ENCODE results near the gene GFER. TPM values are rescaled to one million over a fixed set of nuclear protein-coding genes. Genes with fewer than 3 reads are reported as not detected.

GFER gene
- total and polyA plus RNA-seq, 7 experiments from 2014 or later: 14.0 to 30.8 (median 19.6) TPM

DNA sequence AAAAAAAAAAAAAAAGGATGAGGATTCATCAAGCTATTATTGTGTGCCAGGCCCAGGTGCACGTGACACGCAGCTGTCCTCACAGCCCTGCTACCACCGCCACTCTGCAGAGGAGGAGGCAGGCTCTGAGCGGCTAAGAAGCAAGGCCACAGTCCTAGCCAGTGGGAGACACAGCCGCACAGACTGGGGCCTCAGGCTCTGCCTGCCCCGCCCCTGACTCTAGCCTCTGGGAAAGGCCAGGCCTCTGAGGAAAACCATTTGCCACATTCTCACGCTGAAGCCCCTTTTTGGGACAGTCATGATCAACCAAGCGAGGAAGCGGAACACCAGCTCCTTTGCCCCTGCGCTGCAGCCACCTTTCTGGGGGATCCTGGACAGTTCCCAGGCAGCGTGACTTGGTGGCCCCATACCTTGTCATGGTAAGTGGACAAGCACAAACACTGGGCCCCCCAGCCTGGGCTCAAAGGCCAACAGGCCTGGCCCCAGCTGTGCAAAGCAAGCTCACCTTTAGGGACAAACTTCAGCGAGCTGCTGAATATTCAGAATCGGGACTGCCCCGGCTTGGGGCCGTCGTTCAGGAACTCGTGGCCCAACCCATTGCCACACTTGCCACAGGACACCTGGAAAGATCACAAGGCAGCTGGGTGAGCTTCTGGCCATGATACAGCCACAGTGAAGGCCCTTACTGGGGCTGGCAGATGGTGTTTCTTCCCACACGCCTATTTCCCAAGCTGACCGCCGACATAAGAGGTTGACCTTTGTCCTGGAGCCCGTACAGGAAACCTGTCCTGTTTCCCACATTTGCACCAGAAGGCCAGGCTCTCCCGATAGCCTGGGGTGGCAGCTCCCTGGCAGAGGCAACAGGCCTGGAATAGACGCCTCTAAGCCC, 43.5 kb upstream of the GFER start:
- peaks cover 0 to 5% (median 0%) of the 10 kb centered on the region in 5 donors for H3K36me3 Mint-ChIP-seq
- DNase-seq: no peak
- Histone ChIP-seq H3K27me3 (ENCODE audit: control insufficient read depth in 2 of 2, insufficient read depth in 2 of 2, low read length in 2 of 2) (no peaks in the 10 kb centered on the region), H3K9me3 (ENCODE audit: control insufficient read depth in 2 of 3, low read length in 3 of 3) (no peaks in the 10 kb centered on the region), H3K27ac (ENCODE audit: low read depth, low read length) (no peak overlapping the region), H3K4me3 (ENCODE audit: low read length) (no peak overlapping the region), H3K36me3 (ENCODE audit: control insufficient read depth in 2 of 3, insufficient read depth in 3 of 3, low read length in 3 of 3) (peaks cover 0 to 28% (median 4%) of the 10 kb centered on the region in 3 experiments), H3K4me1 (ENCODE audit: control insufficient read depth in 2 of 2, insufficient read depth in 2 of 2, low read length in 2 of 2) (peaks cover 6 to 7% of the 10 kb centered on the region in 2 donors)
- no peaks in the 10 kb centered on the region for H3K27me3 Mint-ChIP-seq
- peaks cover 4 to 24% (median 11%) of the 10 kb centered on the region in 7 donors for H3K4me1 Mint-ChIP-seq
- ChIA-PET CTCF (interaction anchor here (0.5 to 1.3 kb wide), 3 partner anchors 11 to 235 kb away, joined by 3 to 7 read pairs (median 4); no protein-coding TSS in a partner anchor), POLR2A (interaction anchor here (2.3 to 5.0 kb wide), 2 partner anchors 24 to 158 kb away, joined by 6 to 52 read pairs; partner anchors contain the start of genes NUBP2, RPS2 and SPSB3)
- ATAC-seq: no peak
- H3K4me3 Mint-ChIP-seq: peak overlapping the region in 3 of 10 donors; percentile 13 to 45 (median 16)
- no peaks in the 10 kb centered on the region for H3K9me3 Mint-ChIP-seq
- intact Hi-C loops (cut with micrococcal nuclease): loop anchor here in 1 of 2 donors (5.0 to 10.0 kb wide), 5 partner anchors 236 to 633 kb away; partner anchors contain the start of genes CRAMP1, IFT140, MAPK8IP3 and TELO2
- H3K27ac Mint-ChIP-seq: no peak overlapping the region

DNA sequence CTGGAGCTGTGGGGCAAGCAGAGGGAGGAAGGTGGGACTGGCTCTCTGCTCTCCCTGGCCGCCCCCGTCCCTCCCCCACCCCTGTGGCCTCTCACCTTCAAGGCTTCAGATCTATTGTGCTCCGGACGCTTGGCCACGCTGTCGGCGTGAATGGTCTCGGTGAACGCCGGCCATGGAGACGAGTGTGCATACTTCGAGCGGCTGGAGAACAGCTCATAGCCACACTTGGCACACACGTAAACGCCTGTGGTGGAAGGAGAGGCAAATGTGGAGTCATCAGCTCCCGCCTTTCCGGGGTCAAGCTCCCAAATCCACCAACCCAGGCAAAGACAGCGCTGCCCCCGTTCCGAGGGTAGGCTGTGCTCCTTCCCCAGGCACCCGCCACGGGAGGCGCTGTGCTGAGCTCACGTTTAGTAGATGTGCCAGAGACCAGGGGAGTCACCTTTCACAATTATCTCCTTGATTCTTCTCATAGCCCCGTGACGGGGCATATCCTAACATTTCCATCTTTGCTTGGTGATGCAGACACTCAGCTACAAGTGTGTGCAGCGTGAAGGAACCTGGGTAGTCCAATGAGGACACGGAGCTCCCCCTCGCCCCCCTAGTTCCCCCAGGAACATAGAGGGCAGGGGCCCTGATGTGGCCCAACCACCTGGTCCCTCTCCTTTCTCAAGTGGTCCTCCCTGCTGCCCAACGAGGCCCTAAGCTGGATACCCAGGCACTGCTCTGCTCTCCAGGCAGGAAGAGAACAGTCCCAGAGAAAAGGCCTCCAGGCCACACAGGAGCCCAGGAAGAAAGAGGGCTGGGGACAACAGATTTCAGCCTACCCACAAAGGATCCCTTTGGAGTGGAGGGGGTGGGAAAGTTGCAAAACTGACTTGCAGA, 42.6 kb upstream of the GFER start:
- Histone ChIP-seq H3K36me3 (ENCODE audit: control insufficient read depth in 2 of 3, insufficient read depth in 3 of 3, low read length in 3 of 3) (peaks cover 0 to 28% (median 4%) of the 10 kb centered on the region in 3 experiments), H3K27ac (ENCODE audit: low read depth, low read length) (no peak overlapping the region), H3K27me3 (ENCODE audit: control insufficient read depth in 2 of 2, insufficient read depth in 2 of 2, low read length in 2 of 2) (no peaks in the 10 kb centered on the region), H3K4me3 (ENCODE audit: low read length) (no peak overlapping the region), H3K4me1 (ENCODE audit: control insufficient read depth in 2 of 2, insufficient read depth in 2 of 2, low read length in 2 of 2) (peaks cover 6 to 7% of the 10 kb centered on the region in 2 donors), H3K9me3 (ENCODE audit: control insufficient read depth in 2 of 3, low read length in 3 of 3) (no peaks in the 10 kb centered on the region)
- no peaks in the 10 kb centered on the region for H3K9me3 Mint-ChIP-seq
- H3K36me3 Mint-ChIP-seq: peaks cover 0 to 5% (median 0%) of the 10 kb centered on the region in 5 donors
- DNase-seq (no peak), ATAC-seq (no peak)
- peak overlapping the region; percentile 74 to 90 (median 87) for H3K4me3 Mint-ChIP-seq
- ChIA-PET POLR2A (interaction anchor here (1.0 to 5.0 kb wide), 3 partner anchors 12 to 159 kb away, joined by 3 to 52 read pairs (median 6); partner anchors contain the start of genes NUBP2, RPS2 and SPSB3), CTCF (interaction anchor here (0.5 to 1.3 kb wide), 2 partner anchors 12 to 236 kb away, joined by 4 to 7 read pairs; no protein-coding TSS in a partner anchor)
- peaks cover 4 to 24% (median 11%) of the 10 kb centered on the region in 7 donors for H3K4me1 Mint-ChIP-seq
- H3K27ac Mint-ChIP-seq: peak overlapping the region in 2 of 9 donors; percentile 5 to 63
- intact Hi-C loops (cut with micrococcal nuclease): loop anchor here (2.0 to 10.0 kb wide), 6 partner anchors 159 to 634 kb away; partner anchors contain the start of genes CRAMP1 (in 1 of the 2), IFT140 (in 1 of the 2), MAPK8IP3 (in 1 of the 2) and NUBP2 (in 1 of the 2)
- H3K27me3 Mint-ChIP-seq: no peaks in the 10 kb centered on the region

DNA sequence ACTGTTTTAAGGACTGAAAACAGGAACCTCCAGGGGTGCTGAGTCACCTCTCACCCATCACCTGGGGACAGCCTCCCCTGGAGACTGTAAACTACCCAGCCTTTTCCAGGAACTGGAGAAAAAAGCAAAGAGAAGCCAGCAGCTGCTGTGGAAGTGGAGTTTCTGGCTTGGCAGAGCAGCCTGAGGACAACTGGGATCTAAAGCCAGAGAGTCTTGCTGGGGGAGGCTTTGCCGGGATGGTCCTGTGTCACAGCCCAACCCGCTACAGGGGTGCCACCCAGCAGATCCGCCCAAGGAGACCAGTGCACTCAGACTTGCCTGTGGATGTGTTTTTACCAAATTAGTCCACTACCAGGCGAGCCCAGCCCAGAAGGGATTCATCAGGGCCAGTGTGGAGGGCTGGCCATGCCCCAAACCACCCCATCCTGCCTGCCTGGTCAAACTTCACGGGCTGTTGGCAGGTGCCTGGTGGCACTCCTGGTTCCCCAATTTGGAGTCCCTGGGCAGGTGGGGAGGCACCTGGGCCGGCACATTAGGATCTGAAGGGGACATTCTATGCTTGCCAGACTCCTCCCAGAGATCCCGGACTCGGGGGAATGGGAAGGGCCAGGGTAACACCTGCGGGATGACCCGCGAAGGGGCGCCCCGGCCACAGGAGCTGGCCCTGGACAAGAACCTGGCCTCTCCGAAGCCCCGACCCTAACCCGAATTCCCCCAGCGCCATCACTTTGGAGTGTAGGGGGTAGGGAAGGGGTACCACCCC, 41.8 kb upstream of the GFER start:
- no peak for ATAC-seq
- Histone ChIP-seq H3K36me3 (ENCODE audit: control insufficient read depth in 2 of 3, insufficient read depth in 3 of 3, low read length in 3 of 3) (peaks cover 0 to 28% (median 4%) of the 10 kb centered on the region in 3 experiments), H3K4me1 (ENCODE audit: control insufficient read depth in 2 of 2, insufficient read depth in 2 of 2, low read length in 2 of 2) (peaks cover 6 to 7% of the 10 kb centered on the region in 2 donors), H3K9me3 (ENCODE audit: control insufficient read depth in 2 of 3, low read length in 3 of 3) (no peaks in the 10 kb centered on the region), H3K27ac (ENCODE audit: low read depth, low read length) (peak overlapping the region; percentile 73), H3K27me3 (ENCODE audit: control insufficient read depth in 2 of 2, insufficient read depth in 2 of 2, low read length in 2 of 2) (no peaks in the 10 kb centered on the region), H3K4me3 (ENCODE audit: low read length) (peak overlapping the region; percentile 90)
- peak overlapping the region in 2 of 9 donors; percentile 63 to 87 for H3K27ac Mint-ChIP-seq
- no peaks in the 10 kb centered on the region for H3K9me3 Mint-ChIP-seq
- H3K4me1 Mint-ChIP-seq: peaks cover 4 to 24% (median 11%) of the 10 kb centered on the region in 7 donors
- CTCF ChIA-PET: interaction anchor here (0.6 to 1.3 kb wide), 3 partner anchors 12 to 14 kb away, joined by 3 to 4 read pairs (median 3); no protein-coding TSS in a partner anchor
- POLR2A ChIA-PET: interaction anchor here (1.0 to 5.0 kb wide), 5 partner anchors 12 to 160 kb away, joined by 3 to 52 read pairs (median 4); partner anchors contain the start of genes NUBP2, RPL3L, RPS2 and SPSB3
- peak overlapping the region; percentile 74 to 90 (median 87) for H3K4me3 Mint-ChIP-seq
- intact Hi-C loops (cut with micrococcal nuclease): loop anchor here (2.0 to 10.0 kb wide), 6 partner anchors 159 to 635 kb away; partner anchors contain the start of genes CRAMP1 (in 1 of the 2), IFT140 (in 1 of the 2), MAPK8IP3 (in 1 of the 2) and NUBP2 (in 1 of the 2)
- no peaks in the 10 kb centered on the region for H3K27me3 Mint-ChIP-seq
- DNase-seq: no peak
- H3K36me3 Mint-ChIP-seq: peaks cover 0 to 5% (median 0%) of the 10 kb centered on the region in 5 donors

DNA sequence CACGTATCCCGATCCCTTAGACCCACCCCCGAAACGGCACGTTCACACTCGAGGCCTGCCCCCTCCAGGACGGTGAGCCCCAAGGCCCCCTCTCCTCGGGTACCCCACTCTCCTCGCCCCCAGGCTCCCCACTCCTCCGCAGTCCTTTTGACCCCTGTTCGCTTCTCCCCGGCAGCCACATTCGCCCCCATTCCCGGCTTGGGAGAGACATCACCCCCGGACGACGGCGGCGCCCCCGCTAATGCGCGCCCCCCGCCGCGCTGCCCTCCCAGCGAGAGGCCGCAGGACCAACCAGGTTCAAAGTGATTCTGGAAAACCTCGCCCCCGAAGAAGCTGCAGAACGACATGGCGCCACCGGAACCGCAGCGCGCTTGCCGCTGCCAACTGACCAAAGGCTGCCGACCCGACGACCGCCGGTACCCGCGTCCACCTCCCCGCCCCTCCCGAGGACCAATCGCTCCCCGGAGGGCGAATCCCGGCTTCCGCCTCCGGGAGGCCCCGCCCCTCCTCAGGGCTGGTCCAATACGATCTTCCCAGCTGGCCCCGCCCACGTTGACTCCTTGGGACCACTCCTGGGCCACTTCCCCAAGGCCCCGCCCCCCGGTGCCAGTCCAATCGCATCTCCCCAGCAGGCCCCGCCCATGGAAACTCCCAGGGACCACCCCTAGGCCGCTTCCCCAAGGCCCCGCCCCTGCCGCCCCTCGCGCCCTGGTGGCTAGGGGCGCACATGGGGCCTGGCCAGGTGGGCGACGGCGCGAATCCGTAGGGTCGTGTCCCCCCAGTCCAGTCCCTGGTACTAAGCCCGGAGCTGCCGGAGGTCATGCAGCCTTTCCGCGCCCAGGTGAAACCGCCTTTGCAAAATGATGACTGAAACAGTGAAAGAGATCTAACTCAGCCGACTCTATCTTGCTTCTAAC, 40.9 kb upstream of the GFER start, which contains the start of gene MSRB1:
Gene MSRB1 (minus strand): TSS at position 390 of the 917 bp plus-strand sequence. CDS start 43 bp downstream, at position 347.
- H3K4me1 Mint-ChIP-seq: peaks cover 4 to 24% (median 11%) of the 10 kb centered on the region in 7 donors
- peak within 1 kb of the TSS; percentile 76 for H3K27ac ChIP-seq (ENCODE audit: low read depth, low read length)
- ATAC-seq (peak; percentile 100), DNase-seq (peak; percentile 97 to 100 (median 98))
- H3K9me3 Mint-ChIP-seq: no peaks in the 10 kb centered on the region
- intact Hi-C loops (cut with micrococcal nuclease): loop anchor here (1.0 to 10.0 kb wide), 12 partner anchors 14 to 636 kb away; partner anchors contain the start of genes NDUFB10 (in 2 of the 2), ATP6V0C (in 1 of the 2), CRAMP1 (in 1 of the 2) and IFT140 (in 1 of the 2)
- peaks cover 0 to 4% (median 0%) of the 10 kb centered on the region in 5 donors for H3K36me3 Mint-ChIP-seq
- ChIA-PET POLR2A (interaction anchor here (0.6 to 5.0 kb wide), 13 partner anchors 11 to 524 kb away, joined by 3 to 52 read pairs (median 4); partner anchors contain the start of genes NDUFB10, NUBP2, RPL3L and RPS2), CTCF (interaction anchor here (0.6 to 1.3 kb wide), 3 partner anchors 13 to 23 kb away, joined by 3 to 4 read pairs (median 3); partner anchors contain the start of gene RNF151)
- H3K36me3 ChIP-seq (ENCODE audit: control insufficient read depth in 2 of 3, insufficient read depth in 3 of 3, low read length in 3 of 3): peaks cover 0 to 24% (median 4%) of the 10 kb centered on the region in 3 experiments
- no peaks in the 10 kb centered on the region for H3K27me3 ChIP-seq (ENCODE audit: control insufficient read depth in 2 of 2, insufficient read depth in 2 of 2, low read length in 2 of 2)
- no peaks in the 10 kb centered on the region for H3K27me3 Mint-ChIP-seq
- H3K4me3 ChIP-seq (ENCODE audit: low read length): peak within 1 kb of the TSS; percentile 90
- peaks cover 6 to 7% of the 10 kb centered on the region in 2 donors for H3K4me1 ChIP-seq (ENCODE audit: control insufficient read depth in 2 of 2, insufficient read depth in 2 of 2, low read length in 2 of 2)
- no peaks in the 10 kb centered on the region for H3K9me3 ChIP-seq (ENCODE audit: control insufficient read depth in 2 of 3, low read length in 3 of 3)
- peak within 1 kb of the TSS; percentile 74 to 90 (median 87) for H3K4me3 Mint-ChIP-seq
- H3K27ac Mint-ChIP-seq: peak within 1 kb of the TSS; percentile 41 to 90 (median 65)
